ENCODE results near the gene TBCA. TPM values are rescaled to one million over a fixed set of nuclear protein-coding genes. Genes with fewer than 3 reads are reported as not detected.

The TBCA gene
- total RNA-seq, 1 experiment from 2014 or later = 327 TPM

DNA sequence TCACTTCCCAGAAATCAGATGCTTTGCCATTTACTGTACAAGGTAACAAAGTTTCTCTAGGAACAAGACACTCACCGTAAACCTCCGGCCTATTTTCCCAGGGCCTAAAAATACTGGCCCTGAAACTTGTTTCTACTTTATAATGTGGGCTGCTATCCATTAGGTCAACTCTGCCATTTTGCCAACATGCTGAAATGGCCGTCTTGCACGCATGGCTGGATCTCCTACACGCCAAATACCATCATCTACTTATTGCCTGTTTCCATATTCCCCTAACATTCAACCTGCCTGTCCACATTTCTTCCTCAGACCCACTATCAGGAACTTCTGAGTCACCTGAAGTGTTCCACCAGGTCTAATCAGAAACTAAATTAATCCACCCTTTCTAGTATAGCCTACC is 4.7 kb downstream of the TBCA start (continued):
- no peak for TF ChIP-seq ZNF138 (CRISPR knock-in tag; conservative IDR thresholded peaks at IDR 0.05)

DNA sequence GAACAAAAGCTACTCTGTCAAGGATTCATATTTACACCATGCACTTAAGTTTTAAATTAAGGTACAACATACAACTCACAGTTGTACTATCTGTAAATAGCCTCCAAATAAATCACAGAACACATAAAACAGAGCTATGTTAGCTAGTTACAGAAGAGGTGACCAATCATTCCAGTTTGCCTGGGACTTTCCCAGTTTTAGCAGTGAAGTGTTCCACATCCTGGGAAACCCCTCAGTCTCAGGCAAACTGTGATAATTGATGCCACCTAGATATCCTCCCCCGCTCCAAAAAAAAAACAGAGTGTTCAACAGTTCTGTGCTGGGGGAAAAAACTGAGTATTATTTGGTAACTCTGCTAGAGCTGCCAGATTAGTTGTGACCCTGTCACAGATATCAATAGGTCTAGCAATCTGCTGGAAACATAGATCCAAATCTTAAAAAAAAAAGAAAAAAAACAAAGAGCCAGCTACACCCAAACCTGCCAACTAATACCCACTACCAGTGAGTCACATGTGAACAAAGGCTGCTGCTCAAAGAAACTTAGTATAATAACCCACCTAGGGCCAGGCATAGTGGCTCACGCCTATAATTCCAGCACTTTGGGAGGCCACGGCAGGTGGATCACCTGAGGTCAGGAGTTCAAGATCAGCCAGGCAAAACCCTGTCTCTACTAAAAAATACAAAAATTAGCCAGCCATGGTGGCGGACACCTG is 5.7 kb downstream of the TBCA start:
- Mint-ChIP-seq H3K9me3 (peaks cover 3% of the 10 kb centered on the region; the same call in 1 of the 2 replicates), H3K36me3 (peaks cover 26% of the 10 kb centered on the region), H3K4me1 (peaks cover 61% of the 10 kb centered on the region), H3K27me3 (ENCODE audit: low read depth) (no peaks in the 10 kb centered on the region), H3K4me3 (no peak overlapping the region), H3K27ac (no peak overlapping the region)
- DNase-seq (ENCODE audit: low spot score) = no peak
- CTCF ChIA-PET = interaction anchor here (0.7 kb wide), 1 partner anchor 278 kb away, joined by 3 read pairs; the partner anchor contains the start of gene WDR41
- TF ChIP-seq, protein P1, sequence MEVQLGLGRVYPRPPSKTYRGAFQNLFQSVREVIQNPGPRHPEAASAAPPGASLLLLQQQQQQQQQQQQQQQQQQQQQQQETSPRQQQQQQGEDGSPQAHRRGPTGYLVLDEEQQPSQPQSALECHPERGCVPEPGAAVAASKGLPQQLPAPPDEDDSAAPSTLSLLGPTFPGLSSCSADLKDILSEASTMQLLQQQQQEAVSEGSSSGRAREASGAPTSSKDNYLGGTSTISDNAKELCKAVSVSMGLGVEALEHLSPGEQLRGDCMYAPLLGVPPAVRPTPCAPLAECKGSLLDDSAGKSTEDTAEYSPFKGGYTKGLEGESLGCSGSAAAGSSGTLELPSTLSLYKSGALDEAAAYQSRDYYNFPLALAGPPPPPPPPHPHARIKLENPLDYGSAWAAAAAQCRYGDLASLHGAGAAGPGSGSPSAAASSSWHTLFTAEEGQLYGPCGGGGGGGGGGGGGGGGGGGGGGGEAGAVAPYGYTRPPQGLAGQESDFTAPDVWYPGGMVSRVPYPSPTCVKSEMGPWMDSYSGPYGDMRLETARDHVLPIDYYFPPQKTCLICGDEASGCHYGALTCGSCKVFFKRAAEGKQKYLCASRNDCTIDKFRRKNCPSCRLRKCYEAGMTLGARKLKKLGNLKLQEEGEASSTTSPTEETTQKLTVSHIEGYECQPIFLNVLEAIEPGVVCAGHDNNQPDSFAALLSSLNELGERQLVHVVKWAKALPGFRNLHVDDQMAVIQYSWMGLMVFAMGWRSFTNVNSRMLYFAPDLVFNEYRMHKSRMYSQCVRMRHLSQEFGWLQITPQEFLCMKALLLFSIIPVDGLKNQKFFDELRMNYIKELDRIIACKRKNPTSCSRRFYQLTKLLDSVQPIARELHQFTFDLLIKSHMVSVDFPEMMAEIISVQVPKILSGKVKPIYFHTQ (CRISPR knock-in tag; IDR thresholded peaks at IDR 0.05) = no peak
- TF ChIP-seq NFYB (CRISPR knock-in tag; conservative IDR thresholded peaks at IDR 0.05; ENCODE audit: low read depth) (no peak), SOX15 (CRISPR knock-in tag; IDR thresholded peaks at IDR 0.05) (no peak), CREM (CRISPR knock-in tag; IDR thresholded peaks at IDR 0.05) (no peak), RORB (CRISPR knock-in tag; IDR thresholded peaks at IDR 0.05) (no peak), TP53 (CRISPR knock-in tag; IDR thresholded peaks at IDR 0.05) (no peak), KAT7 (CRISPR knock-in tag; IDR thresholded peaks at IDR 0.05; ENCODE audit: borderline replicate concordance) (no peak), ZNF263 (CRISPR knock-in tag; IDR thresholded peaks at IDR 0.05; ENCODE audit: low read depth) (no peak), PRRX2 (CRISPR knock-in tag; IDR thresholded peaks at IDR 0.05) (no peak), EMX1 (CRISPR knock-in tag; IDR thresholded peaks at IDR 0.05) (no peak)
- TF ChIP-seq, protein P2, sequence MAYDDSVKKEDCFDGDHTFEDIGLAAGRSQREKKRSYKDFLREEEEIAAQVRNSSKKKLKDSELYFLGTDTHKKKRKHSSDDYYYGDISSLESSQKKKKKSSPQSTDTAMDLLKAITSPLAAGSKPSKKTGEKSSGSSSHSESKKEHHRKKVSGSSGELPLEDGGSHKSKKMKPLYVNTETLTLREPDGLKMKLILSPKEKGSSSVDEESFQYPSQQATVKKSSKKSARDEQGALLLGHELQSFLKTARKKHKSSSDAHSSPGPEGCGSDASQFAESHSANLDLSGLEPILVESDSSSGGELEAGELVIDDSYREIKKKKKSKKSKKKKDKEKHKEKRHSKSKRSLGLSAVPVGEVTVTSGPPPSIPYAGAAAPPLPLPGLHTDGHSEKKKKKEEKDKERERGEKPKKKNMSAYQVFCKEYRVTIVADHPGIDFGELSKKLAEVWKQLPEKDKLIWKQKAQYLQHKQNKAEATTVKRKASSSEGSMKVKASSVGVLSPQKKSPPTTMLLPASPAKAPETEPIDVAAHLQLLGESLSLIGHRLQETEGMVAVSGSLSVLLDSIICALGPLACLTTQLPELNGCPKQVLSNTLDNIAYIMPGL (CRISPR knock-in tag; IDR thresholded peaks at IDR 0.05) = no peak
- TF ChIP-seq, protein P3, sequence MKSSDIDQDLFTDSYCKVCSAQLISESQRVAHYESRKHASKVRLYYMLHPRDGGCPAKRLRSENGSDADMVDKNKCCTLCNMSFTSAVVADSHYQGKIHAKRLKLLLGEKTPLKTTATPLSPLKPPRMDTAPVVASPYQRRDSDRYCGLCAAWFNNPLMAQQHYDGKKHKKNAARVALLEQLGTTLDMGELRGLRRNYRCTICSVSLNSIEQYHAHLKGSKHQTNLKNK (CRISPR knock-in tag; IDR thresholded peaks at IDR 0.05) = no peak
- TF ChIP-seq, protein P4, sequence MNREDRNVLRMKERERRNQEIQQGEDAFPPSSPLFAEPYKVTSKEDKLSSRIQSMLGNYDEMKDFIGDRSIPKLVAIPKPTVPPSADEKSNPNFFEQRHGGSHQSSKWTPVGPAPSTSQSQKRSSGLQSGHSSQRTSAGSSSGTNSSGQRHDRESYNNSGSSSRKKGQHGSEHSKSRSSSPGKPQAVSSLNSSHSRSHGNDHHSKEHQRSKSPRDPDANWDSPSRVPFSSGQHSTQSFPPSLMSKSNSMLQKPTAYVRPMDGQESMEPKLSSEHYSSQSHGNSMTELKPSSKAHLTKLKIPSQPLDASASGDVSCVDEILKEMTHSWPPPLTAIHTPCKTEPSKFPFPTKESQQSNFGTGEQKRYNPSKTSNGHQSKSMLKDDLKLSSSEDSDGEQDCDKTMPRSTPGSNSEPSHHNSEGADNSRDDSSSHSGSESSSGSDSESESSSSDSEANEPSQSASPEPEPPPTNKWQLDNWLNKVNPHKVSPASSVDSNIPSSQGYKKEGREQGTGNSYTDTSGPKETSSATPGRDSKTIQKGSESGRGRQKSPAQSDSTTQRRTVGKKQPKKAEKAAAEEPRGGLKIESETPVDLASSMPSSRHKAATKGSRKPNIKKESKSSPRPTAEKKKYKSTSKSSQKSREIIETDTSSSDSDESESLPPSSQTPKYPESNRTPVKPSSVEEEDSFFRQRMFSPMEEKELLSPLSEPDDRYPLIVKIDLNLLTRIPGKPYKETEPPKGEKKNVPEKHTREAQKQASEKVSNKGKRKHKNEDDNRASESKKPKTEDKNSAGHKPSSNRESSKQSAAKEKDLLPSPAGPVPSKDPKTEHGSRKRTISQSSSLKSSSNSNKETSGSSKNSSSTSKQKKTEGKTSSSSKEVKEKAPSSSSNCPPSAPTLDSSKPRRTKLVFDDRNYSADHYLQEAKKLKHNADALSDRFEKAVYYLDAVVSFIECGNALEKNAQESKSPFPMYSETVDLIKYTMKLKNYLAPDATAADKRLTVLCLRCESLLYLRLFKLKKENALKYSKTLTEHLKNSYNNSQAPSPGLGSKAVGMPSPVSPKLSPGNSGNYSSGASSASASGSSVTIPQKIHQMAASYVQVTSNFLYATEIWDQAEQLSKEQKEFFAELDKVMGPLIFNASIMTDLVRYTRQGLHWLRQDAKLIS (CRISPR knock-in tag; IDR thresholded peaks at IDR 0.05; ENCODE audit: borderline replicate concordance) = no peak
- TF ChIP-seq, protein P5, sequence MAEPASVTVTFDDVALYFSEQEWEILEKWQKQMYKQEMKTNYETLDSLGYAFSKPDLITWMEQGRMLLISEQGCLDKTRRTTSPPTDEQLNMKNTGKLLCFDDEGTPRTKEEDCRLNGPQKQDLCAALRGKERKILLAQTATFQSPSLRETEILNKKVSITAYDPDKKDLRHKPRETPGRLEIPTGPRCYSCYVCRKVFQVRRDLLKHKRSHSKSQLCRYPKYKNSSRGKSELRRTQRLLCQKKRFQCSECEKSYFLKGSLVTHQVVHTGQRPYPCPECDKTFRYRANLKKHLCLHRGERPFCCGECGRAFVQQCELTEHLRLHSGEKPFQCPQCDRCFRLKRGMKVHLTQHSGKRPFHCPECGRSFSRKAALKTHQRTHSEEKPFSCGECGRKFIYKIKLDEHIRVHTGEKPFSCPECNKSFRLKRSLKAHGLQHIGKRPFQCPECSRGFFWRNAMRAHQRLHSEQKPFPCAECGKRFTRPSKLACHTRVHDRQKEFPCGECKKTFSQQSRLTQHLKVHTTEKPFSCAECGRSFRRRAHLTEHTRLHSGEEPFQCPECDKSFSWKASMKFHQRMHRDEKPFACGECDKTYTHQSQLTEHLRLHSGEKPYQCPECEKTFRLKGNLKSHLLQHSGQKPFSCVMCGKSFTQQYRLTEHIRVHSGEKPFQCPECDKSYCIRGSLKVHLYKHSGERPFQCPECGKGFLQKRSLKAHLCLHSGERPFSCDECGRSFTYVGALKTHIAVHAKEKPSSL (CRISPR knock-in tag; conservative IDR thresholded peaks at IDR 0.05) = no peak
- POLR2A ChIA-PET = no interaction called here
- ATAC-seq = no peak

Measured in WTC11 (cell line).